HL-60 (cell line): Measurements from ENCODE around the gene NKX2-2.

Experiments
- CTCF ChIP-seq: IDR thresholded peaks from one replicate; pipeline ENCODE4 v1.5.1; 2011; ENCODE audit warnings: low read length, control low read depth, inconsistent platforms; ENCODE audit not compliant: insufficient read depth
- GABPA ChIP-seq: IDR thresholded peaks from 2 replicates; pipeline ENCODE4 v1.6.1; 2012; ENCODE audit warnings: low read depth

GRCh38 chr20:21465799-21466198 is 48.1 kb downstream of the NKX2-2 start:
- TF ChIP-seq GABPA (no peak), CTCF (no peak)
